IMR-90 (cell line): ENCODE data around the gene CAPN8.

Experiments used
- CEBPB ChIP-seq: IDR thresholded peaks from 2 replicates; pipeline ENCODE4 v1.6.1; 2012; ENCODE audit warnings: low read depth, low read length, improper control_type of control experiment
- CHD1 ChIP-seq: IDR thresholded peaks from 2 replicates; pipeline ENCODE4 v1.6.1; 2012; ENCODE audit warnings: low read depth, low read length, improper control_type of control experiment
- RAD21 ChIP-seq: IDR thresholded peaks from 2 replicates; pipeline ENCODE4 v1.6.1; 2012; ENCODE audit warnings: low read length, improper control_type of control experiment
- TF ChIP-seq, protein P1 (sequence below): fragments of 150-350 bp; IDR thresholded peaks from 2 replicates; pipeline ENCODE4 v1.6.1; 2017; ENCODE audit warnings: mild to moderate bottlenecking, antibody characterized with exemption, low read length, low read depth

DNA sequence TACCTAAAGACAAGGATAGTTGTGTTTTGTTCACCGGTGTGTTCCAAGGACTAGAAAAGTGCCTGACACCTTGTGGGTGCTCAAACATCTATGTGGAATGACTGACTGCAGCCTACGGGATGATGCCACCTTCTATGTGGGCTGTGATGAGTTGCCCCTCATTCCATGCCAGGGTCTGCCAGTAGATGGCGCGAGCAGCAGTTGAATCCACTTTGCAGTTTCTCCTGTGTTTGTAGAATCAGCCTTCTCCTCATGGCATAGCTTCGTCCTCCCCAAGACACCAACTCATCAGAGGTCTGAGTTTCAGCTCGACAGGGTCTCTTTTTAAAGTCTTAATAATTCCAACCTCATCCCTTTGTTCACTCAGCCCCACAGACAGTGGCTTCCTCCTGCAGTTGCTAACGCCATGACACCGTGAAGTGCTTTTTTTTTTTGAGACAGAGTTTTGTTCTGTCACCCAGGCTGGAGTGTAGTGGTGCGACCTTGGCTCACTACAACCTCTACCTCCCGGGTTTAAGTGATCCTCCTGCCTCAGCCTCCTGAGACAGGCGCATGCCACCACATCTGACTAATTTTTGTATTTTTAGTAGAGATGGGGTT, 133.7 kb downstream of the CAPN8 start:
- TF ChIP-seq CEBPB, result no peak
- no peak for TF ChIP-seq CHD1
- TF ChIP-seq RAD21, result peak; percentile 54
- TF ChIP-seq, protein P1, sequence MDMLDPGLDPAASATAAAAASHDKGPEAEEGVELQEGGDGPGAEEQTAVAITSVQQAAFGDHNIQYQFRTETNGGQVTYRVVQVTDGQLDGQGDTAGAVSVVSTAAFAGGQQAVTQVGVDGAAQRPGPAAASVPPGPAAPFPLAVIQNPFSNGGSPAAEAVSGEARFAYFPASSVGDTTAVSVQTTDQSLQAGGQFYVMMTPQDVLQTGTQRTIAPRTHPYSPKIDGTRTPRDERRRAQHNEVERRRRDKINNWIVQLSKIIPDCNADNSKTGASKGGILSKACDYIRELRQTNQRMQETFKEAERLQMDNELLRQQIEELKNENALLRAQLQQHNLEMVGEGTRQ, result no peak
